HepG2 (cell line): Measurements from ENCODE around the gene ORC1. TPM values are rescaled to one million over a fixed set of nuclear protein-coding genes. Genes with fewer than 3 reads are reported as not detected.

Experiments used
- ATAC-seq: fragments of 200-7000 bp; cut with Tn5 transposase; 3 replicates; pipeline ENCODE4 v1.9.1; 2020; ENCODE audit warnings: mild to moderate bottlenecking, moderate library complexity
- BruUV-seq: library from RNA; stranded (reverse); fragments of 400-500 nt; replicated peaks from 2 replicates; lab custom pipeline; 2021; lab: Mats Ljungman, UMichigan
- CTCF ChIA-PET: fragments of 300-600 bp; formaldehyde crosslinking; extraction: SDS; loops from one replicate; lab custom pipeline; 2021; ENCODE audit warnings: low total read pairs, inconsistent platforms, low intra/inter-chr PET ratio; lab: Yijun Ruan, JAX
- POLR2A ChIA-PET: fragments of 350-600 bp; sonication (Branson Sonifier 250); formaldehyde crosslinking; loops from one replicate; lab custom pipeline; 2020; ENCODE audit warnings: antibody characterized with exemption, inconsistent platforms; lab: Yijun Ruan, JAX
- DNase-seq: peaks from one replicate; pipeline ENCODE4 v3.0.0-alpha.2; 2015; ENCODE audit warnings: low spot score
- FAIRE-seq: peaks from 3 replicates; lab custom pipeline; 2011; peaks lifted over from hg19 to GRCh38; lab: Jason Lieb, UNC
- H2AFZ ChIP-seq: one replicate; pipeline ENCODE4 v1.6.1; 2011; ENCODE audit warnings: low read length, inconsistent platforms
- H3K27ac ChIP-seq: fragments of 300-600 bp; 3 replicates; pipeline ENCODE4 v1.8.0; 2011; ENCODE audit warnings: mixed run types, mild to moderate bottlenecking, mixed read lengths, low read length, inconsistent platforms; ENCODE audit not compliant: insufficient read depth; ENCODE audit errors: extremely low read length
- H3K27me3 ChIP-seq, 2 experiments: fragments of 200-600 bp in 1 of 2; 2 replicates in 1 of 2; 3 replicates in 1 of 2; pipeline versions ENCODE4 v1.6.0 to v1.8.0; 2011; ENCODE audit warnings: low read length in 2 of 2, mild to moderate bottlenecking in 2 of 2, moderate library complexity in 2 of 2, inconsistent platforms in 1 of 2; ENCODE audit not compliant: insufficient read depth in 2 of 2, control insufficient read depth in 1 of 2
- H3K36me3 ChIP-seq, 2 experiments: fragments of 200-600 bp in 1 of 2; replicated peaks in 1 of 2; 2 replicates in 1 of 2; 3 replicates in 1 of 2; pipeline versions ENCODE4 v1.5.1 to v1.8.0; 2011; ENCODE audit warnings: low read length in 2 of 2, inconsistent platforms in 1 of 2; ENCODE audit not compliant: insufficient read depth in 2 of 2, control insufficient read depth in 1 of 2
- H3K4me1 ChIP-seq: 2 replicates; pipeline ENCODE4 v1.5.1; 2012; ENCODE audit warnings: low read length, inconsistent platforms; ENCODE audit not compliant: insufficient read depth
- H3K4me2 ChIP-seq: 2 replicates; pipeline ENCODE4 v1.6.0; 2011; ENCODE audit warnings: low read depth, low read length, inconsistent platforms
- H3K4me3 ChIP-seq, 3 experiments: fragments of 200-600 bp in 1 of 3; sonication (generic), shearing (Covaris generic) in 1 of 3; replicated peaks in 1 of 3; 2 replicates each; pipeline ENCODE4 v1.5.1; 2011 to 2016; ENCODE audit warnings: low read length in 3 of 3, inconsistent platforms in 2 of 3, low read depth in 2 of 3, mild to moderate bottlenecking in 2 of 3, control low read depth in 1 of 3, mixed read lengths in 1 of 3; ENCODE audit not compliant: insufficient read depth in 1 of 3
- H3K79me2 ChIP-seq: one replicate; pipeline ENCODE4 v1.6.1; 2011; ENCODE audit warnings: low read length, inconsistent platforms; ENCODE audit not compliant: insufficient read depth
- H3K9ac ChIP-seq: 2 replicates; pipeline ENCODE4 v1.6.0; 2011; ENCODE audit warnings: mild to moderate bottlenecking, low read depth, low read length, inconsistent platforms; ENCODE audit not compliant: insufficient read depth
- H3K9me3 ChIP-seq: 2 replicates; pipeline ENCODE4 v1.5.1; 2012; ENCODE audit warnings: mild to moderate bottlenecking, low read length
- H4K20me1 ChIP-seq: 2 replicates; pipeline ENCODE4 v1.6.0; 2011; ENCODE audit warnings: inconsistent platforms, mild to moderate bottlenecking, low read length, moderate library complexity; ENCODE audit not compliant: insufficient read depth
- BCL6 ChIP-seq: IDR thresholded peaks from 2 replicates; pipeline ENCODE4 v1.6.1; 2016; ENCODE audit warnings: missing genetic modification reagents, missing compliant biosample characterization
- FOXK1 ChIP-seq: sonication (generic); formaldehyde crosslinking; IDR thresholded peaks from 2 replicates; pipeline ENCODE4 v1.4.0; 2020; ENCODE audit warnings: low read depth, missing genetic modification reagents, borderline replicate concordance
- HMG20A ChIP-seq: IDR thresholded peaks from 2 replicates; pipeline ENCODE4 v1.6.1; 2016; ENCODE audit warnings: borderline replicate concordance
- MBD4 ChIP-seq: IDR thresholded peaks from 2 replicates; pipeline ENCODE4 v1.6.1; 2012; ENCODE audit warnings: low read length, inconsistent platforms, borderline replicate concordance
- PHB2 ChIP-seq: fragments of 450-650 bp; IDR thresholded peaks from 2 replicates; pipeline ENCODE4 v1.6.1; 2018; ENCODE audit not compliant: partially characterized antibody
- RARG ChIP-seq: sonication (generic); formaldehyde crosslinking; IDR thresholded peaks from 2 replicates; pipeline ENCODE4 v1.4.0; 2020; ENCODE audit warnings: low read depth, mild to moderate bottlenecking, missing genetic modification reagents
- SRSF9 ChIP-seq: fragments of 200-400 bp; formaldehyde crosslinking; IDR thresholded peaks from 2 replicates; pipeline ENCODE4 v1.6.1; 2018; ENCODE audit warnings: borderline replicate concordance, mild to moderate bottlenecking, low read depth, low read length; ENCODE audit not compliant: insufficient read depth, poor library complexity, severe bottlenecking
- ZNF768 ChIP-seq: sonication (generic); formaldehyde crosslinking; IDR thresholded peaks from 2 replicates; pipeline ENCODE4 v1.4.0; 2020; ENCODE audit warnings: missing genetic modification reagents
- WGBS: methylation state at CpG from one replicate; pipeline ENCODE4 v1.1.6; 2017; ENCODE audit warnings: low lambda C conversion rate; 5-methylcytosine and 5-hydroxymethylcytosine counted together
- in situ Hi-C: cut with HindIII; loops from 2 replicates; pipeline ENCODE4 v1.10.0; 2017; ENCODE audit warnings: low pct_unique_long_range_greater_than_20kb; ENCODE audit not compliant: extremely low pct_ligation_motif_present
- intact Hi-C: fragments of 100-400 bp; cut with micrococcal nuclease; formaldehyde crosslinking; loops from one replicate; pipeline ENCODE4 v1.10.0; 2022; ENCODE audit not compliant: unreplicated experiment
- polyA plus RNA-seq, 8 experiments: library from polyadenylated mRNA; depleted of rRNA in 3 of 8; stranded (reverse) in 7 of 8; unstranded in 1 of 8; fragments of >200 nt; fragmentation: Illumina TruSeq in 4 of 8; extraction: Trizol in 4 of 8; gene quantifications; 2 replicates each; pipeline versions ENCODE4 v1.2.1 to v1.2.3, GENCODE V29; 2011 to 2016; ENCODE audit warnings: low read depth in 4 of 8, missing spikeins in 1 of 8, mixed read lengths in 1 of 8; ENCODE audit not compliant: insufficient read depth in 1 of 8
- total RNA-seq, 5 experiments: library from RNA; depleted of rRNA; stranded (reverse); fragments of >200 nt; fragmentation: Illumina TruSeq; extraction: Trizol; gene quantifications; 2 replicates each; pipeline ENCODE4 v1.2.3, GENCODE V29; 2016; ENCODE audit warnings: low read depth in 1 of 5
- TF ChIP-seq, protein P1 (sequence below): sonication (generic); formaldehyde crosslinking; IDR thresholded peaks from 2 replicates; pipeline ENCODE4 v1.4.0; 2020; ENCODE audit warnings: mild to moderate bottlenecking, missing genetic modification reagents
- TF ChIP-seq, protein P2 (sequence below): sonication (generic); formaldehyde crosslinking; IDR thresholded peaks from 2 replicates; pipeline ENCODE4 v1.8.0; 2022; ENCODE audit warnings: mild to moderate bottlenecking, missing genetic modification reagents; ENCODE audit not compliant: insufficient replicate concordance
- TF ChIP-seq, protein P3 (sequence below): sonication (generic); formaldehyde crosslinking; IDR thresholded peaks from 2 replicates; pipeline ENCODE4 v1.5.0; 2020; ENCODE audit warnings: mild to moderate bottlenecking, low read depth, missing genetic modification reagents, borderline replicate concordance
- TF ChIP-seq, protein P4 (sequence below): sonication (generic); formaldehyde crosslinking; IDR thresholded peaks from 2 replicates; pipeline ENCODE4 v1.4.0; 2020; ENCODE audit warnings: missing genetic modification reagents

The ORC1 gene
- total and polyA plus RNA-seq, 2 of the 13 experiments (the other 11 are each of a cell fraction or from before 2014, with no cell fraction given): 7.0 to 23.5 TPM

DNA sequence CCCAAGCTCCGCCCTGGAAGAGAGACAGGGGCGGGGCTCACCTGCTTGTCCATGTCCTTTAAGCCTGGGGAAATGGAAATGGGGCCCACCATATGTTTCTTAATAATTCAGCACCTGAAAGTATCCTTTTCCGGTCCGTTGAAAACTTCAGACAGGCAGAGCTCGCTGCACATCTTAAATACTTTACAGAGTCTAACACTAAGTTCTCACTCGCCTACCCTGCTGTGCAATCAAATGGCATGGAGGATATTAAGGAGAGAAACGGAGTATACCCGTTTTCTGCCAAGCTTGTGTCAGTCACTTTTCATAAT is 37.8 kb downstream of the ORC1 start (continued):
- TF ChIP-seq, protein P1, sequence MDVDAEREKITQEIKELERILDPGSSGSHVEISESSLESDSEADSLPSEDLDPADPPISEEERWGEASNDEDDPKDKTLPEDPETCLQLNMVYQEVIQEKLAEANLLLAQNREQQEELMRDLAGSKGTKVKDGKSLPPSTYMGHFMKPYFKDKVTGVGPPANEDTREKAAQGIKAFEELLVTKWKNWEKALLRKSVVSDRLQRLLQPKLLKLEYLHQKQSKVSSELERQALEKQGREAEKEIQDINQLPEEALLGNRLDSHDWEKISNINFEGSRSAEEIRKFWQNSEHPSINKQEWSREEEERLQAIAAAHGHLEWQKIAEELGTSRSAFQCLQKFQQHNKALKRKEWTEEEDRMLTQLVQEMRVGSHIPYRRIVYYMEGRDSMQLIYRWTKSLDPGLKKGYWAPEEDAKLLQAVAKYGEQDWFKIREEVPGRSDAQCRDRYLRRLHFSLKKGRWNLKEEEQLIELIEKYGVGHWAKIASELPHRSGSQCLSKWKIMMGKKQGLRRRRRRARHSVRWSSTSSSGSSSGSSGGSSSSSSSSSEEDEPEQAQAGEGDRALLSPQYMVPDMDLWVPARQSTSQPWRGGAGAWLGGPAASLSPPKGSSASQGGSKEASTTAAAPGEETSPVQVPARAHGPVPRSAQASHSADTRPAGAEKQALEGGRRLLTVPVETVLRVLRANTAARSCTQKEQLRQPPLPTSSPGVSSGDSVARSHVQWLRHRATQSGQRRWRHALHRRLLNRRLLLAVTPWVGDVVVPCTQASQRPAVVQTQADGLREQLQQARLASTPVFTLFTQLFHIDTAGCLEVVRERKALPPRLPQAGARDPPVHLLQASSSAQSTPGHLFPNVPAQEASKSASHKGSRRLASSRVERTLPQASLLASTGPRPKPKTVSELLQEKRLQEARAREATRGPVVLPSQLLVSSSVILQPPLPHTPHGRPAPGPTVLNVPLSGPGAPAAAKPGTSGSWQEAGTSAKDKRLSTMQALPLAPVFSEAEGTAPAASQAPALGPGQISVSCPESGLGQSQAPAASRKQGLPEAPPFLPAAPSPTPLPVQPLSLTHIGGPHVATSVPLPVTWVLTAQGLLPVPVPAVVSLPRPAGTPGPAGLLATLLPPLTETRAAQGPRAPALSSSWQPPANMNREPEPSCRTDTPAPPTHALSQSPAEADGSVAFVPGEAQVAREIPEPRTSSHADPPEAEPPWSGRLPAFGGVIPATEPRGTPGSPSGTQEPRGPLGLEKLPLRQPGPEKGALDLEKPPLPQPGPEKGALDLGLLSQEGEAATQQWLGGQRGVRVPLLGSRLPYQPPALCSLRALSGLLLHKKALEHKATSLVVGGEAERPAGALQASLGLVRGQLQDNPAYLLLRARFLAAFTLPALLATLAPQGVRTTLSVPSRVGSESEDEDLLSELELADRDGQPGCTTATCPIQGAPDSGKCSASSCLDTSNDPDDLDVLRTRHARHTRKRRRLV (CRISPR knock-in tag): no peak

DNA sequence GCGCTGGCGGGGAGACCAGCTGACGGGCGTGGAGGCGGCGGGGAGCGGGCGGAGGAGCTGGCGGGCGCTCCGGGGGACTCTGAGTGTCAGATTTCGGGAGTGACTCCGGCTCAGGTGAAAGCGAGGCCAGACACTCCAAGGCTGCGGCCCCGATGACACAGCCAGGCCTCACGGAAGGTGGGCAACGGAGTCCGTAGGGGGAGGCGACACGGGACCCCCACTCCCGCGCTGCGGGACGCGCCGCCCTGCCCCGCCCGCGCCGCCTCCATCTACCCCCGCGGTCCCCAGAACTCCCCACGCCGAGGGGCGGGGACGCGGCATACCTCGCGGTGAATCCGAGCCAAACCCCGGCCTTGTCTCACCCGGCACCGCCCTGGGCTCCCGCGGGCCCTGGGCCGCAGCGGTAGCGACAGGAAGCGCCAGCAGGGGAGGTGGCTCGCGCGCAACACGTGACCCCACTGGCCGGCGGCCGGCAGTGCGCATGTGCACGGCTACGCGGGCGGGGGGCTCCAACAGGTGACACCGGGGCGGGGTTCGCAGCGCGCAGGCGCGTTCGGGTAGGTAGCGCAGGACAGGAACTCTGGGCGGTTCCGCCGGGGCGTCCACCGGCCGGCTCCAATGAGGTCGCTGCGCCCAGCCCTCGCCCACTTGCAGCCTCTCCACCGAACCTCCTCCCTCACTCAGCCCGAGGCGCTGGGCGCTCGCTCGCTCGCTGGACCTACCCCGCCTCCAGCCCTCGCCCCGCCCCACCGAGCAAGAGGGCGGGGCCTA is 38.3 kb downstream of the ORC1 start, which contains the start of gene CC2D1B:
Gene CC2D1B (minus strand): TSS at position 460 of the 771 bp plus-strand sequence. CDS start 1,585 bp downstream, outside the sequence.
- DNase-seq (peak; percentile 95), FAIRE-seq (peak; percentile 71), ATAC-seq (peak; percentile 93)
- Histone ChIP-seq H3K9ac (peak within 1 kb of the TSS; percentile 99), H3K36me3 (peaks cover 10 to 21% of the 10 kb centered on the region in 2 experiments; a peak in 4 of 5 replicates), H3K27ac (peak within 1 kb of the TSS; percentile 83), H3K9me3 (no peaks in the 10 kb centered on the region), H3K79me2 (peaks cover 14% of the 10 kb centered on the region), H2AFZ (peak within 1 kb of the TSS; percentile 93), H3K4me3 (peak within 1 kb of the TSS; percentile 98 to 100 (median 99)), H3K4me2 (peak within 1 kb of the TSS; percentile 99), H3K4me1 (peaks cover 45% of the 10 kb centered on the region), H4K20me1 (no peaks in the 10 kb centered on the region), H3K27me3 (no peaks in the 10 kb centered on the region; a peak in 1 of 5 replicates)
- ChIA-PET POLR2A (interaction anchor here (1.0 to 3.0 kb wide), 9 partner anchors 14 to 310 kb away, joined by 3 to 22 read pairs (median 3); partner anchors contain the start of genes ORC1, PRPF38A and TXNDC12), CTCF (no interaction called here)
- no TSS peak for BruUV-seq
- intact Hi-C loops (loop anchor here (1.0 kb wide), 1 partner anchor 38 kb away; the partner anchor contains the start of genes ORC1 and PRPF38A), in situ Hi-C loops (no loop called here)
- WGBS: 0% methylated on average over 2 of the region's 92 CpGs
- TF ChIP-seq, protein P2, sequence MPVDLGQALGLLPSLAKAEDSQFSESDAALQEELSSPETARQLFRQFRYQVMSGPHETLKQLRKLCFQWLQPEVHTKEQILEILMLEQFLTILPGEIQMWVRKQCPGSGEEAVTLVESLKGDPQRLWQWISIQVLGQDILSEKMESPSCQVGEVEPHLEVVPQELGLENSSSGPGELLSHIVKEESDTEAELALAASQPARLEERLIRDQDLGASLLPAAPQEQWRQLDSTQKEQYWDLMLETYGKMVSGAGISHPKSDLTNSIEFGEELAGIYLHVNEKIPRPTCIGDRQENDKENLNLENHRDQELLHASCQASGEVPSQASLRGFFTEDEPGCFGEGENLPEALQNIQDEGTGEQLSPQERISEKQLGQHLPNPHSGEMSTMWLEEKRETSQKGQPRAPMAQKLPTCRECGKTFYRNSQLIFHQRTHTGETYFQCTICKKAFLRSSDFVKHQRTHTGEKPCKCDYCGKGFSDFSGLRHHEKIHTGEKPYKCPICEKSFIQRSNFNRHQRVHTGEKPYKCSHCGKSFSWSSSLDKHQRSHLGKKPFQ (CRISPR knock-in tag): peak; percentile 23
- TF ChIP-seq SRSF9: no peak
- no peak for TF ChIP-seq MBD4
- peak; percentile 20; the same call in 1 of the 2 replicates for TF ChIP-seq FOXK1 (CRISPR knock-in tag)
- peak; percentile 77; the same call in 1 of the 2 replicates for TF ChIP-seq ZNF768 (CRISPR knock-in tag)
- TF ChIP-seq, protein P3, sequence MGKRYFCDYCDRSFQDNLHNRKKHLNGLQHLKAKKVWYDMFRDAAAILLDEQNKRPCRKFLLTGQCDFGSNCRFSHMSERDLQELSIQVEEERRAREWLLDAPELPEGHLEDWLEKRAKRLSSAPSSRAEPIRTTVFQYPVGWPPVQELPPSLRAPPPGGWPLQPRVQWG (CRISPR knock-in tag): no peak
- TF ChIP-seq, protein P4, sequence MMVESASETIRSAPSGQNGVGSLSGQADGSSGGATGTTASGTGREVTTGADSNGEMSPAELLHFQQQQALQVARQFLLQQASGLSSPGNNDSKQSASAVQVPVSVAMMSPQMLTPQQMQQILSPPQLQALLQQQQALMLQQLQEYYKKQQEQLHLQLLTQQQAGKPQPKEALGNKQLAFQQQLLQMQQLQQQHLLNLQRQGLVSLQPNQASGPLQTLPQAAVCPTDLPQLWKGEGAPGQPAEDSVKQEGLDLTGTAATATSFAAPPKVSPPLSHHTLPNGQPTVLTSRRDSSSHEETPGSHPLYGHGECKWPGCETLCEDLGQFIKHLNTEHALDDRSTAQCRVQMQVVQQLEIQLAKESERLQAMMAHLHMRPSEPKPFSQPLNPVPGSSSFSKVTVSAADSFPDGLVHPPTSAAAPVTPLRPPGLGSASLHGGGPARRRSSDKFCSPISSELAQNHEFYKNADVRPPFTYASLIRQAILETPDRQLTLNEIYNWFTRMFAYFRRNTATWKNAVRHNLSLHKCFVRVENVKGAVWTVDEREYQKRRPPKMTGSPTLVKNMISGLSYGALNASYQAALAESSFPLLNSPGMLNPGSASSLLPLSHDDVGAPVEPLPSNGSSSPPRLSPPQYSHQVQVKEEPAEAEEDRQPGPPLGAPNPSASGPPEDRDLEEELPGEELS (CRISPR knock-in tag): peak; percentile 31; the same call in 1 of the 2 replicates
- TF ChIP-seq PHB2: no peak
- TF ChIP-seq RARG (CRISPR knock-in tag): no peak
- no peak for TF ChIP-seq HMG20A (CRISPR knock-in tag)
- no peak for TF ChIP-seq BCL6 (CRISPR knock-in tag)
